GM18868 (cell line): ENCODE data around the gene TTC39A.
"Not testable (repeated sequence)": the region's sequence is repeated elsewhere in the genome, so short reads cannot be mapped to it uniquely, and the experiment has no call there.

Experiments used
- ATAC-seq: cut with Tn5 transposase; IDR thresholded peaks from one replicate; pipeline ENCODE4 v1.9.1; 2021; ENCODE audit warnings: mild to moderate bottlenecking, moderate library complexity; ENCODE audit not compliant: unreplicated experiment

Gene TTC39A

DNA sequence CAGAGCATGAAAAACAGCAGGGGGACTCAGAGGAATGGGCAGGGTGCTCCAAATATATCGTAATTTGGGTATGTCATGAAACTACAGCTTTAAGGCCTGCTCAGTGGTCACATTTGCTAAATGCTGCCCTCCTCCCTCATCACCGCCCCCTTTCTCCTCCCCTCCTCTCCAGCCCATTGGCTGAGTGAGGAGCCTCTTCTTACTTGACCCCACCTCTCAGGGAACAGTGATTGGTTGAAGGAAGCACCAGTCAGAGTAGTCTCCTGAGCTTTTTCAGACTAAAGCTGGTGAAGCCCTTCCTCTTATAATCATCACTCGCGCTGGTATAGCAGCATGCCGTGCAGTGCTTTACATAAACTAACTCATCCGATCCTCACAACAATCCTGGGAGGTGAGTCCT, 10.0 kb upstream of the TTC39A start:
- no peak for ATAC-seq

DNA sequence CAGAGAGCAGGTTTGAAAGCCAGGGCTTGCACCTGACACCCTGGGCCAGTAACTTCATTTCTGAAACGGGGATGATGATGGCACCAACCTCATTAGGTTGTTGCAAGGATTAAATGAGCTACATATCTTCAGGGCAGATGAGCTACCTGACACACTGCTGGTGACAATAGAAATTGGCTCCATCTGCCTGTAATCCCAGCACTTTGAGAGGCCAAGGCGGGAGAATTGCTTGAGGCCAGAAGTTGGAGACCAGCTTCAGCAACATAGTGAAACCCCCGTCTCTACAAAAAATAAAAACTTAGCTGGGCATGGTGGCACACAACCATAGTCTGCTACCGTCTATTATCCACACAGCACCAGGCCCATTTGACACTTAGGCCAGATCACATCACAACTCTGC, 6.3 kb upstream of the TTC39A start:
- ATAC-seq: no peak

DNA sequence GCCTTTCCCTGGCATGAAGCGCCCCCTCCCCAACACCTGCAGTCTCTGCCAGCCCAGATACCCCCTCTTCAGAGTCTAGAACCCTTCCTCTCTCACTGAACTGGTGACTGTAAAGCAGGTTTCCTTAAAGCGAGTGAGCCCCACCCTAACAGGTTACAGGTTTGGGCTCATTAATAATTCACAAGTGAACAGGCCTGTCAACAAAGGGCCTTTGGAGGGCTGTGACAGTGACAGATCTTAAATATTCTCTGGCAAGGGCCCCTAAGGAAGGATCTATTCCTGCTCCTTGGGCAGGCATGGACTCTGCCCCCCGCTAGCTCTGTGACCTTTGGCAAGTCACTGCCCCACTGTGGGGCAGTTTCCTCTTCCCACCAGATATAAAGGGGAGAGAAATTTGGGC, 5.6 kb upstream of the TTC39A start:
- no peak for ATAC-seq

DNA sequence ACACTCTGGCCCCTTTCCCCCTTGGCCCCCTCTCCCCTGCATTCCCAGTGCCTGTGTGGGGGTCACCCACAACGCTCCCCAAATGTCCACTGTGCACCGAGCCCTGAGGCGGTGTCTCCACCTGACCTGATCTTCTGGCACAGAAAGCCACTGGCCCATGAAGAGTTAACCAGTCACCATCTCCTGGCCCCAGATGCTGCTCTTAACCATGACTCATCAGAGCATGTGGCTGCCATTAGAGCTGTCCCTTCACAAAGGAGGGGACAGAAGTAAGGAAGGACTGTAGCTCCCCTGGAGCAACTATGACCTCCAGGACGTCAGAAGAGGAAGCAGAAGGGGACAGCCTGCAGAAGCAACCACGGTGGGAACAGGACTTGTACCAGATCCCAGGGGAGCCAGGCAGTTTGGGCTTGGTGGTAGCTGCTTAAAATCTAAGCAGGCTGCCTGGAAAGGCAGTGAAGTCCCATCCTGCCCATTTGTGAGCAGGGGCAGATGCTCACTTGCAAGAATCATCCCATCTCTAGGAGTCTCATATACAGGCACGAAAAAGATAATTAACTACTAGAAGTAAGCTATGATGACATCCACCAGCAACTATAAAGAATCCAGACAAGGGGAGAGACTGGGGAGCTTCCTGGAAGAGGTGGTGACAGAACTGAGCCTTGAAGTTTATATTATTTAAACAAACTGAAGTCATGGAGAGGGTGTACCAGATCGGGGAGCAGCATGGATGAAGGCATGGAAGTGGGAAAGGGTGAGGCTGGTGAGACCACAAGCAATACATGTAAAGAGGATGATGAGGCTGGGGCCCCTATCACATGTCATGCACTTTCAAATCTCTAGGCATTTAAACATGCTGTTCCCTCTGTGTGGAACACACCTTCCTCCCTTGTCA, 1.1 kb upstream of the TTC39A start:
- peak; percentile 57 for ATAC-seq

DNA sequence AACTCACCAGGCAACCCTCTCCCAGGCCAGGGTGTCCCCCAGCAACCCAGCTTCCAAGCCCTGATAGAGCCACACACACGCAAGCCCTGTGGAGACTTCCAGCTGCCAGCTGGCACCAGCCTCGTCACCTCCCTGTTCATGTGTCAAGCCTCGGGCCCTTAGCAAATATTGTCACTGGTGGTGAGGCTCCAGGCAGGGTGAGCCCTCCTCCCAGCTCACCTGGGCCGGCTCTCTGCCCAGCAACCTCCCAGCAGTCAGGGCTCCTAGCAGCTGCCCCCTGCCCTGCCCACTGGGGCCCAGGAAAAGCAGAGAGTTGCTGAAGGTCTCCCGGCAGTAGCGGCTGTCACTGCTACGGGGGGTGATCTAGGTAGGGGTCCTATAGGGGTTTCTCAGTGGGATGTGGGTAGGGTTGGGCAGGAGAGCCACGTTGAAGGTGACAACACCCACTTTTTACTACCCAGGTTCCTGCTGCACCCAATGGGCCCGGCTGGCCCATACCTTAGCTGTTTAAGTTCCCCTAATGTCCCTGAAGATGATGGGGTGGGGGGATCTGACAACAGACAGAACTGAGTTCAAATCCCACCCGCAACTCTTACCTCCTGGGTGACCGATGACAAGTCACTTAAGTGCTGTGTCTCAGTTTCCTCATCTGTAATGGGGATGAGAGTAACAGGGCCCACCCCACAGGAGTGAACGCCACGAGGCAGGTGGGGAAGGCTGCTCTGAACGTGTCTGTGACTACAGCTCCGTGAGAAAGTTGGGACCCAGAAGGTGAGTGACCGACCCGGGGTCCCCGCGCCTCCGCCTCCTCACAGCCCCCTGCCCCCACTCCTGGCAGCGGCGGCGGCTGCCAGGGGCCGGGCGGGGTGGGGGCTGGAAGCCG, 678 bp downstream of the TTC39A start:
- ATAC-seq: no peak

DNA sequence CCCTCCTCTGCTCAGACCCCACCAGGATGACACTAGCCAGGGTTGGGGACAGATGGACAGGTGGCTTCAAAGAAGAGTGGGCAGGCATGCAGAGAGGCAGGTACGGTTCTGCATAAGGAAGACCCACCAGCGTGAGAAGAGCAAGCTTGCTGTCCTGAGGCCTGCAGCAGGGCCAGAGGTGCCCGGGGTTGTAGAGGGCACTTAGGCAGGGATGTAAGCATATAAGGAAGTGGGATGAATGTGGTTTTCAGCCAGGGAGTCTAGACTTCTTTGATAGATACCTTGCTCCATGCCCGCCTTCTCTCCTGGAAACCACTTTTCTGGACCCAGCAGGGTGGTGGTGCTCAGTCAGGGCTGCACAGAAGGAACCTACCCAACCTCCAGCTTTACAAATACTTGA, 1.4 kb downstream of the TTC39A start:
- ATAC-seq: no peak

DNA sequence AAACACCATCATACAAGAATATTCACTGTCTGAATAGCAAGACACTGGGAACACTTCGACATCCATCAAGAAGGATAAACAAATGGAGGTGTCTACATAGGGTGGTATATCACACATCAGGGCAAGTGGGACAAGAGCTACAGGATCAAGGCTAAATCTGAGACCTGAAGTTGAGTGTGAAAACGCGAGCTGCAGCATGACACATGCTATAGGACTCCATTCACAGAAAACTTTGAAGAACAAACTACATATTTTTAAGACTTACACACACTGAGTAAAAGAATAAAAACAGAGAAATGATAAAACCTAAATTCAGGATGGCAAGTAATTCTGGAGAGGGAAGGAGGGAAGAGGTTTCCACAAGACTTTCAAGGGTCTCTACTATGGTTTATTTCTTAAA, 2.1 kb downstream of the TTC39A start:
- ATAC-seq: no peak

DNA sequence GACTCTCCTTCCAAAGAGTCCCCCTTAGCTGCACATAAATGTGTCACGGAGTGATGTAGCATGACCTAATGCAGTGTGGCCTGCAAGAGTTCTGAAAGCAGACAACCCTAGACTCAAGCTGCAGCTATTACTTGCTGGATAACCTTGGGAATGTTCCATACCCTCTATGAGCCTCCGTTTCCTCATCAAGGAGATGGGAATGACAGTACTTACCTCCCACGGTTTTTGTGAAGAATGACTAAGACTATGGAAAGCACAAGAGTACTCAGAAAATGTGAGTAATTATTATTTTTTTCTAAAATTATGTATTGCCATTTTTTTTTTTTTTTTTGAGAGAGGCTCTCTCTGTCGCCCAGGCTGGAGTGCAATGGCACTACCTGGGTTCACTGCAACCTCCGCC, 3.0 kb downstream of the TTC39A start:
- no peak for ATAC-seq

DNA sequence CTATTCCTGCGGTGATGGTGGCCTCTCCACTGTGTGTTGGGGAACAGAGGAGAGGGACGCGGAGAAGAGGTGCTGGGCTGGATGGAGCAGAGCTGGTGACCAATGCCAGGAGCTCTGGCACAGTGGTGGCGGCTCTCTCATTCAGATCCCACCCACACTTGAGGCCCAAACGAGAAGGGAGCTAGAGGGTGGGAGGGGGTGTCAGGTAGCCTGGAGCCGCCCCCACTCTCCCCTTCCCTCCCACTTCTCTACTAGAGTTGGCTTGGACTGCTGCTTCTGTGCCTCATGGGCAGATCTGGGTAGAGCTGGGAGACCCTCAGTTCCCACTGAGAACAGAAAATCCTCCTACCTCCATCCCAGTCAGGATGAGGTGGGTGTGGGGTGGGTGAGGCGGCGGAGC, 3.5 kb downstream of the TTC39A start:
- ATAC-seq: no peak

DNA sequence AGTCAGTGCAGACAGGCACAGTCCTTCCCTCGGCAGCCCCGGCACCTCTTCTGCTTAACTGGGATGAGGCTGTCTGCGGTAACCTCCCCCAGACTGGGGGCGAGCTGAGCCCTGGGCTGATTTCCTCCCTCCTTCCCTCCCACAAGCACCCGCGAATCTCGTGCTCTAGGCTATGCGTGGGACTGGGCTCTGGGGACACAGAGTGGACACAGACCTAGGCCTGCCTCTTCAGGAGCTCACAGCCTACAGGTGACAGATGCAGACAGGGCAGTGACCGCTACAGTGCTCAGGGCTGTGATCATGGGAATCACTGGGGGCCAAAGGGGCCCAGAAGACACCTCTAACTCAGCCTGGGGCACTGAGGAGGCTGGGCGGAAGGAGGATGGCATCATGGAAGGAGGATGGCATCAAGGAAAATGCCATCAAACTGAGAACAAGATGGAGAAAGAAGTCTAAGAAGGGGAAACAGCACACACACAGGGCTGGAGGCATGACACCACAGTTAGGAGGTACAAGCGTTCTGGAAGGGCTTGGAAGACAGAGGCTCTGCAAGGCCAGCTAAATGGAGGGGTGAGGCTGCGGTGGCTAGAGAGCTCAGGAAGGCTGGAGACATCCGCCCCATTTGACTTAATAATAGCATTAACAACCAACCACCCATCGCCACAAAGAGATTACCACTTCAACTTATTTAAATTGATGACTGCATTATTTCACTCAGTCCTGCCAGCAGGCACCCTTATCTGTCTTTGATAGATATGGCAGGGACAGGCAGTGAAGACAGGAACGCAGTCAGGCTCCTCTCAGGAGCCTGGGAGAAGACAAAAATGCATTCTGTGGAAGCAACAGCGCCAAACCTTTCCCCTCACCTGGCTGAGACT, 4.2 kb downstream of the TTC39A start:
- no peak for ATAC-seq

DNA sequence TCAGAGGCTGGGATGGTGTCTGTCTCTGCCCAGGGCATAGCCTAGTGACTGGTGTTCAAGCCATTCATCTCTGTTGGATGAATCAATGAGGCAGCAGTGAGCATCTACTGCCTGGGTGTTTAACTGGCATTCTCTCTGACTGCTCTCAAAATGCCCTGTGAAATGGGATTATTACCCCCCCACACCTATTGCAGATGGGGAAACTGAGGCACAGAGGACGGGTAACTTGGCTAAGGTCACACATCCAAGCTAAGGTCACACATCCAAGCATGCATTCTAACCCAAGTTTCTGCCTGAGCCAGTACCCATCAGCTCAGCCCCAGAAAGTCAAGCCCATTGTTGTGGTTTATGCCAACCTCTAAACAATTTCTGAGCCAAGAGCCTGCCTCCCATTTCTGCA, 5.0 kb downstream of the TTC39A start:
- ATAC-seq: no peak

DNA sequence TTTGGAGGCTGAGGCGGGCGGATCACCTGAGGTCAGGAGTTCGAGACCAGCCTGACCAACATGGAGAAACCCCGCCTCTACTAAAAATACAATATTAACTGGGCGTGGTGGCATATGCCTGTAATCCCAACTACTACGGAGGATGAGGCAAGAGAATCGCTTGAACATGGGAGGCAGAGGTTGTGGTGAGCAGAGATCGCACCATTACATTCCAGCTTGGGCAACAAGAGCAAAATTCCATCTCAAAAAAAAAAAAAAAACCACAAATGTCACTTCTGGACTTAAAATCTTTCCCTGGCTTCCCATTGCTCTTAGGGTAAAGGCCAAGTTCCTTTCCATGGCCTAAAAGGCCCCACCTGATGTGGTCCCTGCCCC, 5.4 kb downstream of the TTC39A start:
- ATAC-seq: not testable (repeated sequence)

DNA sequence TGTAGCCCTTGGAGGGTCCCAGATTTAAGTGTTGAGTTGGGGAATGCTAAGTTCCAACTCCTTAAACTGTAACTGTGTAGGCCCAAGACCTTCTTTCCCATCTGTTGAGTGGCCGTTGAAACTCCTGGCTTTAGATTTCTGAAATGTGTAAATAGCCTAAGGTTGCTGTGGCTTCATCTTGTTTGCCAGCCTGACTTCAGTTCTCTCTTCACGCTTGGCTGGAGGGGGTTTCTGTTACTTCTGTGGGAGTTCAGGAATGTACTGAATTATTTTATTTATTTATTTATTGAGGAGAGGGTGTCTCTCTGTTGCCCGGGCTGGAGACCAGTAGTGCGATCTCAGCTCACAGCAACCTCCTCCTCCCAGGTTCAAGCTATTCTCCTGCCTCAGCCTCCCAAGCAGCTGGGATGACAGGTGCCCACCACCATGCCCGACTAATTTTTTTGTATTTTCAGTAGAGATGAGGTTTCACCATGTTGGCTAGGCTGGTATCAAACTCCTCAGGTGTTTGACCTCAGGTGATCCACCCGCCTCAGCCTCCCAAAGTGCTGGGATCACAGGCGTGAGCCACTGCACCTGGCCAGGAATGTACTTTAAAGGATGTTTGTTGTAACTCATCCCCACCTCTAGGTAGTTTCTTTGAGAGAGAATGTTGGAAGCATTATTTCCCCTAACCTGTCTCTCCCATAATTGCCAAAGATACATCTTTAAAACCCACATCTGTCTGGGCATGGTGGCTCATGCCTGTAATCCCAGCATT, 5.9 kb downstream of the TTC39A start:
- ATAC-seq: no peak

DNA sequence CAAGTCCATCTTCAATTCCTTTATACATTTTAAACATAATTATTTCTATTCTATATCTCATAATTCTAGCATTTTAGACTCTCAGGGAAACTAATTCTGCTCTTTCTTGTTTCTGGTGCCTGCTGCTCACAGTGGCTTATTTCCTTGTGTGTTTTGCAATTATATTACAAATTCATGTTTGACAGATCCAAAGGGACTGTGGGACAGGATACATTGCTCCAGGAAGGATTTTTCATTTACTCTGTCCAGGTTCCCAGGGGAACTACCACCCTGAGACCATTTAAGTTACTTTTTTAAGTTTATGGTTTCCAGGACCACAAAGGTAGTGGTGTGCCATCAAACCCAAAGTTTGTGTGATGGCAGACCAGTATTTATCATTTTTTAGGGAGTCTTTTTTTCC, 6.6 kb downstream of the TTC39A start:
- ATAC-seq: no peak

DNA sequence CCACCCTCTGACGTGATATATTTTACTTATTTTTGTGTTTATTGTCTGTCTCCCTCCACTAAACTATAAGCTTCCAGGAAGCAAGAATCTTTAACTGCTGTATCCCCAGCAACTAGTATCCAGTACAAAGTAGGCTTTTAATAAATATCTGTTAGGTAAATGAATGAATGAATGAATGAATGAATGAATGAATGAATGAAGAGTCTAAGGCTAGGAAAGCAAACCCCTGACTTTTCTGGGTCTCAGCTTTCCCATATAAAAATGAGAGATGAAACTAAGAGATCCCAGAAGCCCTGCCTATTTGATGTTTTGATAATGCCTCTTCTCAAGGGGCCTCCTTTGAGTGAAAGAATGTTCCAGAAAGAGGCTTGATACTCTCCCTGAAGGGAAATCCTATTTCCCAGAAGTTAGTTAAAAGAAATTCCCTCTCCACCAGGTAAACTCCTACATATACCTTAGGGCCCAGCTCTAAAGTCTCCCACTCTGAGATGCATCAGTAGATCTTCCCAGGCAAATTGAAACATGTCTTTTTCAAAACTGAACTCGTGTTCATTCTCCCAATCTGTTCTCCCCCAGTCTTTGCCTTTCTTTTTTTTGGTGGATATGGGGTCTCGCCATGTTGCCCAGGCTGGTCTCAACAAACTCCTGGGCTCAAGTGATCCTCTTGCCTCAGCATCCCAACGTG, 7.8 kb downstream of the TTC39A start:
- no peak for ATAC-seq

DNA sequence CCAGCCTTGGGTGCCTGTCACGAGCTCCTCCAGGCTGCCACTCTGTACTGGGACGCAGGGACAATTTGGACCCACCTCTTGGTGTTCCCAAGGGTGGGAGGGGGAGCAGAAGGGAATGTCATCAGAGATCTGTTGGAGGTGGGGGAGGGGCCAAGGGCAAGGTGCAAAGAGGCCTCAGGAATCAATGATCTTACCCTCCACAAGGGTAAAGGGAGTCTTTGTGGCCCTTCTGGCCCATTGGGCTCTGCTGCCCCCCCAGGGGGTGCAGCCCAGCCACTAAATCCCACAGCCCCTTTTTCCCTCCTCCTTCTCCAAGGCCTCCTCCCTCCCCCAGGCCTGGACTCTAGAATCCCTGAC, 8.5 kb downstream of the TTC39A start:
- ATAC-seq: no peak

DNA sequence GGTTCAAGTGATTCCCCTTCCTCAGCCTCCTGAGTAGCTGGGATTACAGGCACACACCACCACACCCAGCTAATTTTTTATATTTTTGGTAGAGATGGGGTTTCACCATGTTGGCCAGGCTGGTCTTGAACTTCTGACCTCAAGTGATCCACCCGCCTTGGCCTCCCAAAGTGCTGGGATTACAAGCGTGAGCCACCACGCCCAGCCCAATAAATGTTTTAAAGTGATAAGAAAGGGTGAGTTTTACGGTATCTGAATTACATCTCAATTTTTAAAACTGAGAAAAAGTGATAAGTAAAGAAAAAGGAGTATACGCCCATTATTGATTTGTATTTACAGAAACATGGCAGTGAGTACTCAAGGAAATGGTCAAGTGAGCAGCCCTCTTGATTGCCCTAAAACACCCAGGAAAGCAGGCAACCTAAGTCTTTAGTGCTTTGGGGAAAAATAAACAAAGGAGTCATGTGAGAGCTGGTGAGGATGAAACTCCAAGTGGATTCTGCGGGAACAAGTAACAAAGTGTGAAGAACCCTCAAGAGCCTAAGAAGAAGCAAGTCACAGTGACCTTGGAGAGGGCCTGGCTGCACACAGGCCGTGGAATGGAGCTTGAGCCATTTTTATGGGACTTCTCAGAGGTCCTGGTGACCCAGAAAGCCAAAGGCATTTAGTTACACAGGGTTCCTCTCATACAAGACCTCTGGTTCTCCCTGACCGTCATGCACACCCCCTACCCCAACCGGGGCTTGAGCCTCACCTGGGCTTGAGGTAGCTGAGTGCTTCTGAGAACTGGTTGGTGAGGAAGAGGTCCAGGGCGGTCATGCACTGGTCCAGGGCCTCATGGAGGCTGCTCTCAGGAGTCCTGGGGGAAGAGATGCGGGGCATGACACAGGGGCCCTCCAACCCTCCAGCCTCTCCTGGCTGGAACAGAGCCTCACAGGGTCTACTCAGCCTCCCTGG, 9.1 kb downstream of the TTC39A start:
- no peak for ATAC-seq

DNA sequence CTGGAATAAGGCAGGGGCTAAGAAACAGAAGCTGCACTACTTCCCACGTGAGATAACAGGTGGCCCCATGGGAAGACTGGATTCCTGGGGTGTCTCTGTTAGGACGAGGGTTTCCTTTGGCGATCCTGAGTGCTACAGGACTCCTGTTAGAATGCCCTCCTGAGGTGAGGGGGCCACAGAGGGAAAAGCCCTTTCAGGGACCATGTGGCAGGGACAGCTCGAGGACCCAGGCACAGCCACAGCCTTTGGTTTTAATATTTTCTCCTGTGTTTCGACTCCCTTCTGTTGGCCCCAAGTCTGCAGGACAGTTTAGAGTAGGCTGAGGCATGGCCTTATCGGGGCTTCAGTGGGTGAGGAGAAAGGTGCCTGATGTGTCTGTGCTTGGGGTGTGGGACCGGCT, 12.6 kb downstream of the TTC39A start:
- ATAC-seq: no peak

DNA sequence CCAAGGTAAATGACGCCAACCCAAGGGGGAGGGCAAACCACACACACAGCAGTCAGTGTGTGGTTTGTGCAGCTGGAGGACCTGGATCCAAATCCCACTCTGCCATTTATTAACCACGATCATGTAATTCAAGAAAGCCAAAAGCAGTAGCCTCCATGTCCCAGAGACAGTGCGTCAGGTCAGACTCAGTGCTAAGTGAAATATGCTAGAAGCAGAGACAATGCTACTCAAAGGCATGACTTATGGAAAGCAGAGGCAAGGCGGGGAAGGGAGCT, 13.6 kb downstream of the TTC39A start:
- no peak for ATAC-seq
